Heart left ventricle (tissue), 16 donors: ENCODE results near the gene STAG1. TPM values are rescaled to one million over a fixed set of nuclear protein-coding genes. Genes with fewer than 3 reads are reported as not detected.

Experiments used
- ATAC-seq, 4 donors: fragments of 200-7000 bp; cut with Tn5 transposase; one replicate each; pipeline ENCODE4 v1.9.1; 2020 to 2022; ENCODE audit warnings: moderate library complexity in 4 of 4, mild to moderate bottlenecking in 3 of 4, moderate number of reproducible peaks in 1 of 4
- DNase-seq, 5 donors: peaks; one replicate each; pipeline ENCODE4 v3.0.0-alpha.2; 2020
- H3K27ac ChIP-seq, 12 donors: fragments of 200-600 bp; sonication (generic) in 4 of 12; one replicate each; pipeline versions ENCODE4 v1.5.0 to v1.8.0; 2016 to 2022; ENCODE audit warnings: mild to moderate bottlenecking in 2 of 12
- H3K27me3 ChIP-seq, 9 donors: fragments of 200-600 bp; sonication (generic) in 2 of 9; one replicate each; pipeline versions ENCODE4 v1.5.1 to v1.8.0; 2016 to 2022; ENCODE audit warnings: mild to moderate bottlenecking in 3 of 9
- H3K36me3 ChIP-seq, 9 donors: fragments of 200-600 bp; sonication (generic) in 2 of 9; one replicate each; pipeline versions ENCODE4 v1.5.0 to v1.8.0; 2018 to 2022; ENCODE audit warnings: mild to moderate bottlenecking in 2 of 9
- H3K4me1 ChIP-seq, 12 donors: fragments of 200-600 bp; sonication (generic) in 4 of 12; one replicate each; pipeline versions ENCODE4 v1.5.0 to v1.8.0; 2016 to 2022; ENCODE audit warnings: mild to moderate bottlenecking in 3 of 12
- H3K4me3 ChIP-seq, 12 donors: fragments of 200-600 bp; sonication (generic) in 4 of 12; one replicate each; pipeline versions ENCODE4 v1.5.0 to v1.8.0; 2017 to 2022; ENCODE audit warnings: mild to moderate bottlenecking in 9 of 12, moderate library complexity in 4 of 12
- H3K9me3 ChIP-seq, 12 donors: fragments of 200-600 bp; sonication (generic) in 4 of 12; one replicate each; pipeline versions ENCODE4 v1.5.0 to v1.8.0; 2016 to 2022; ENCODE audit warnings: mild to moderate bottlenecking in 1 of 12
- POLR2A ChIP-seq, 2 donors: fragments of 450-650 bp; IDR thresholded peaks; one replicate each; pipeline ENCODE4 v1.6.1; 2017; ENCODE audit warnings: antibody characterized with exemption in 2 of 2, mild to moderate bottlenecking in 2 of 2, moderate library complexity in 2 of 2
- WGBS, 4 donors: extraction: QIAGEN DNeasy Blood & Tissue Kit in 2 of 4; methylation state at CpG; one replicate each; pipeline versions ENCODE4 v1.1.5 to v1.1.7; 2013 to 2018; 5-methylcytosine and 5-hydroxymethylcytosine counted together
- intact Hi-C, 10 donors: fragments of 100-400 bp; cut with DNase I; formaldehyde crosslinking; loops; one replicate each; pipeline versions ENCODE4 v1.11.1 to v1.14.2; 2022
- polyA plus RNA-seq, 2 donors: library from polyadenylated mRNA; stranded (reverse); fragments of 200-250 nt; gene quantifications; one replicate each; pipeline ENCODE4 v1.2.3, GENCODE V29; 2013
- total RNA-seq, 9 donors: library from RNA; depleted of rRNA in 2 of 9; stranded (reverse); fragments of >200 nt in 2 of 9; fragmentation: NEBNext Ultra II Directional in 3 of 9; extraction: Animal tissue kit (Norgen Biotek cat#: 25700) in 3 of 9; gene quantifications; one replicate each; pipeline versions ENCODE4 v1.1.0 to v1.2.4, GENCODE V29; 2016 to 2023
- TF ChIP-seq, protein P1 (sequence below), 12 donors: fragments of 200-600 bp; sonication (generic) in 4 of 12; IDR thresholded peaks; one replicate each; pipeline versions ENCODE4 v1.5.0 to v1.8.0; 2018 to 2022; ENCODE audit warnings: antibody characterized with exemption in 12 of 12, mild to moderate bottlenecking in 5 of 12
- donor health status: ischemic (EF 13 %, LVEDD 7.1; RV severe dilation, severe dysfunction).
- donor health status: healthy with polysubstance abuse.
- donor health status: DM: no; HTN: yes; CAD: no.
- donor health status: DM: no; HTN: no; CAD: no.
- donor health status: ischemic (EF 25% LVEDD 6.9; RV normal size, moderate dysfunction).
- donor health status: ischemic (EF 25% LVEDD 5.7; RV mildly dilated, moderate dysfunction).
- donor health status: healthy.
- donor health status: DM: yes; HTN: yes; CAD: no.
- donor health status: ischemic (EF 35%, LVEDD 5.7; RV mildly dilated, moderate dysfunction).
- donor health status: nonischemic (EF 11% LVEDD 7.7; RV severe dilation, severe dysfunction).
- donor health status: DM: yes; HTN: yes; CAD: no.
- donor health status: PGD.
- donor health status: ischemic (EF 29% LVEDD 5.4; RV normal size, mild dysfunction).
- donor health status: nonischemic (EF 23%, LVEDD 6.1; RV moderate dilation, normal function).

STAG1 gene
- total and polyA plus RNA-seq, 11 donors = 7.2 to 23.4 (median 19.8) TPM

DNA sequence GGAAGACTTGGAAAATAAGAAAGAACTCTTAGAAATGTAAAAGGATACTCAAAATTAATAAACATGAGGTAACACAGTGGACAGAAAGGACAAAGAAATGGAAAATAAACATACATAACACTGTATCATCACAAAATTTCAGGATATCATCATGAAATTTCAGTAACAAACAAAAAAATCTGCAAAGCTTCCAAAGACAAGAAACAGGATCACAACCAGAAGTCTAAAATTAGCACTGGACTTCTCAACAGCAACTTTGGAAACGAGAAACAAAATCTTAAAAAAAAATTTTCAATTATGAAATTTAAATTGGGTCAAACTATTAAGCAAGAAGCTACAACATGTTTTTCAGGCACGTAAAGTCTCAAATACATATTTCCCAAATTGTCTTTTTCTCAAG lies 238.8 kb downstream of the STAG1 start:
- Histone ChIP-seq H3K27me3 (no peaks in the 10 kb centered on the region), H3K4me1 (peaks cover 0 to 17% (median 0%) of the 10 kb centered on the region in 12 donors), H3K27ac (peak overlapping the region in 2 of 12 donors; percentile 19 to 28), H3K9me3 (peaks cover 0 to 5% (median 0%) of the 10 kb centered on the region in 12 donors), H3K36me3 (peaks cover 0 to 11% (median 2%) of the 10 kb centered on the region in 9 donors), H3K4me3 (no peak overlapping the region)
- WGBS, 4 donors = 51 to 58% (median 56%) methylated on average over 2 of the region's 2 CpGs
- DNase-seq (no peak), ATAC-seq (no peak)
- intact Hi-C loops = no loop called here
- TF ChIP-seq POLR2A (IDR thresholded peaks at IDR 0.05) = no peak
- TF ChIP-seq, protein P1, sequence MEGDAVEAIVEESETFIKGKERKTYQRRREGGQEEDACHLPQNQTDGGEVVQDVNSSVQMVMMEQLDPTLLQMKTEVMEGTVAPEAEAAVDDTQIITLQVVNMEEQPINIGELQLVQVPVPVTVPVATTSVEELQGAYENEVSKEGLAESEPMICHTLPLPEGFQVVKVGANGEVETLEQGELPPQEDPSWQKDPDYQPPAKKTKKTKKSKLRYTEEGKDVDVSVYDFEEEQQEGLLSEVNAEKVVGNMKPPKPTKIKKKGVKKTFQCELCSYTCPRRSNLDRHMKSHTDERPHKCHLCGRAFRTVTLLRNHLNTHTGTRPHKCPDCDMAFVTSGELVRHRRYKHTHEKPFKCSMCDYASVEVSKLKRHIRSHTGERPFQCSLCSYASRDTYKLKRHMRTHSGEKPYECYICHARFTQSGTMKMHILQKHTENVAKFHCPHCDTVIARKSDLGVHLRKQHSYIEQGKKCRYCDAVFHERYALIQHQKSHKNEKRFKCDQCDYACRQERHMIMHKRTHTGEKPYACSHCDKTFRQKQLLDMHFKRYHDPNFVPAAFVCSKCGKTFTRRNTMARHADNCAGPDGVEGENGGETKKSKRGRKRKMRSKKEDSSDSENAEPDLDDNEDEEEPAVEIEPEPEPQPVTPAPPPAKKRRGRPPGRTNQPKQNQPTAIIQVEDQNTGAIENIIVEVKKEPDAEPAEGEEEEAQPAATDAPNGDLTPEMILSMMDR (IDR thresholded peaks at IDR 0.05) = no peak

DNA sequence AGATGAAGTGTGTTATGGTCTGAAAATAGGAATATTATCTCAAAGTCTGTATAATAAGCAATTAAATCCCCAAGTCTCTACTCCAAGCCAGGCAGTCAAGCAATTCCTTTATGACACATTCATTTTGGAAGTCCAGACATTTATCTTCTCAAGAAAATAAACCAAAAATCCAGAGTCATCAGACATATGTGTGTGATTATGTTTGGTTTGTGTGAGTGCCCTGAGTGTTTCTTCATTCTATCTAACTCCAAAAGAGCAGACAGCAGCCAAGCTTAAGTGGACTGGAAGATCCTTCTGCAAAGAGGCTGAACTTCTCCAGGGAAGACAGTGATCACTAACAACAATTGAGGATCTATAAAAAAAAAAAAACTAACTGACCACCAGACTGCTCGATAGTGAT lies 239.8 kb downstream of the STAG1 start:
- Histone ChIP-seq H3K36me3 (peaks cover 0 to 8% (median 2%) of the 10 kb centered on the region in 9 donors), H3K9me3 (peaks cover 0 to 5% (median 0%) of the 10 kb centered on the region in 12 donors), H3K4me3 (no peak overlapping the region), H3K27me3 (no peaks in the 10 kb centered on the region), H3K4me1 (peaks cover 0 to 17% (median 0%) of the 10 kb centered on the region in 12 donors), H3K27ac (no peak overlapping the region)
- ATAC-seq (peak in 1 of 4 donors; percentile 36), DNase-seq (no peak)
- intact Hi-C loops = no loop called here
- WGBS, 4 donors = 68 to 86% (median 78%) methylated on average over 1 of the region's 1 CpG
- TF ChIP-seq POLR2A (IDR thresholded peaks at IDR 0.05) = no peak
- TF ChIP-seq, protein P1 (IDR thresholded peaks at IDR 0.05) = no peak

DNA sequence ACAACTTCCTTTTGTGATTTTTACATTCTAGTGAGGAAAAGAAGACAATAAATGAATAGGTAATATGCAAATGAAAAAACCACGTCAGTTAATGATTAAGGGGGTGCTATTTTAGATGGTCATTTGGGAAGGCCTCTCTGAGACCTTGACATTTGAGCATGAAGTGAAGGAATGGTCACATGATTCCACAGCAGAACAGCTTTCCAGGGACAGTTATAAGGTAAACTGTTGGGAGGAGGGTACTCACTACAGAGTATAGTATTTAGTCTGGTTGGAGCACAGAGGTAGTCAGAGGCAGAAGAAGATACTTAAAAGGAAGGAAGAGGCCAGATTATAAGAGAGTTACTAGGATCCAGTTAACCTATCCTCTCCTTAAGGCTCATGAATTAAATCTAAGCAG lies 246.5 kb downstream of the STAG1 start:
- Histone ChIP-seq H3K4me1 (peaks cover 0 to 7% (median 0%) of the 10 kb centered on the region in 12 donors), H3K27me3 (no peaks in the 10 kb centered on the region), H3K9me3 (no peaks in the 10 kb centered on the region), H3K36me3 (peaks cover 0 to 23% (median 17%) of the 10 kb centered on the region in 9 donors), H3K27ac (no peak overlapping the region), H3K4me3 (no peak overlapping the region)
- intact Hi-C loops = no loop called here
- 52 to 64% (median 57%) methylated on average over 1 of the region's 1 CpG for WGBS, 4 donors
- DNase-seq = no peak
- peak in 1 of 4 donors; percentile 53 for ATAC-seq
- TF ChIP-seq, protein P1 (IDR thresholded peaks at IDR 0.05) = no peak
- TF ChIP-seq POLR2A (IDR thresholded peaks at IDR 0.05) = no peak

DNA sequence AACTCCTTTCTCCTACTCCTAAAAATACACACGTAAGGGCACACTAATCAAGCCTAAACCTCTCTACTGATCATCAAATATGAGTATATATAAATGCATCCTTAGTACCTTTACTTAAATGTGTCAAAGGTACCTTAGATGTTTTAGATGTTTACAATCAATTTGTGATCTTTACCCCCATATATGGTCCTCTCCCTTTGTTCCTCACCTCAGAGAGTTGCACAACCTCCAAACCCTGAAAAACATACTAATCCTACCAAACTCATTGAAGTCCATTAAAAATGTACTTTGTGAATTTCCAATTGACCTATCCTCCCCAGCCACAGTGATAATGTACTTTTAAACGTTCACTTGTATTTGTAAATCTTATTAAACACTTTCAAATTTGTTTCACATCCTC lies 249.1 kb downstream of the STAG1 start:
- intact Hi-C loops = no loop called here
- TF ChIP-seq POLR2A (IDR thresholded peaks at IDR 0.05) = no peak
- TF ChIP-seq, protein P1 (IDR thresholded peaks at IDR 0.05) = no peak
- no peak for DNase-seq
- H3K27ac ChIP-seq = no peak overlapping the region
- H3K27me3 ChIP-seq = no peaks in the 10 kb centered on the region
- H3K36me3 ChIP-seq = peaks cover 0 to 41% (median 20%) of the 10 kb centered on the region in 9 donors
- no peaks in the 10 kb centered on the region for H3K9me3 ChIP-seq
- H3K4me3 ChIP-seq = no peak overlapping the region
- ATAC-seq = no peak
- WGBS, 4 donors = 87 to 97% (median 92%) methylated on average over 2 of the region's 2 CpGs
- H3K4me1 ChIP-seq = peaks cover 0 to 7% (median 0%) of the 10 kb centered on the region in 12 donors
